SK-N-MC (cell line): ENCODE data around the gene ACTN1.

Experiments
- EZH2 ChIP-seq: fragments of 200-600 bp; sonication (generic); IDR thresholded peaks from one replicate; pipeline ENCODE4 v1.6.1; 2017; ENCODE audit warnings: antibody characterized with exemption
- POLR2AphosphoS5 ChIP-seq: IDR thresholded peaks from 2 replicates; pipeline ENCODE4 v1.6.1; 2012; ENCODE audit warnings: mild to moderate bottlenecking, low read depth, low read length, borderline replicate concordance

DNA sequence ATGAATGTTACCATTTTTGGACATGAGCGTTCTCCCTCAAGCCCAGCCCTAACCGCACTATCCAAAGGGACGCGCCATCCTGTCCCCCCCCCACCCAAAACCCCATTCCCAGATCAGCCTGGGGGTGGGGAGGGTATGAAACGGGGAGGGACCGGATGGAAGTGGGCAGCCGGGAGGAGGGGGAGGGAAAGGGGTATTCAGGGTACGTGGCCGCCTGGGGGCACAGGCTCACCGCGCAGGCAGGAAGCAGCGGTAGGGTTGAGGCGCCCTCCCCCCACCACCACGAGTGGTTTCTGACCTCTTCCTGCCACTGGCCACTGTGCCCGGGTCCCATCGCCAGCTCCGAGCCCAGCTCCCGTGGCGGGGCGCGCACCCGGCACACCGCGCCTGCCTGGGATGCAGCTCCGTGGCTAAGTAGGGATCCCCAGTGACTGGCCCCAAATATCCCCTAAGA is 1.4 kb downstream of the ACTN1 start:
- TF ChIP-seq POLR2AphosphoS5 (no peak), EZH2 (no peak)
